ENCODE data around the gene TCL1B. TPM values are rescaled to one million over a fixed set of nuclear protein-coding genes. Genes with fewer than 3 reads are reported as not detected.

TCL1B gene
- total RNA-seq, 1 experiment from 2014 or later = 3.6 TPM

GRCh38 chr14:95696741-95697140 lies 10.5 kb downstream of the TCL1B start:
- H4K20me1 ChIP-seq (ENCODE audit: control insufficient read depth, insufficient read depth, insufficient read length) = peaks cover 2% of the 10 kb centered on the region
- no peak overlapping the region for H2BK12ac ChIP-seq (ENCODE audit: insufficient read length, low read depth, low read length)

More at GRCh38 chr14:95696741-95697140, 10.5 kb downstream of the TCL1B start:
- Mint-ChIP-seq H3K36me3 (ENCODE audit: insufficient read depth in 1 of 3, low read depth in 3 of 3) (0 out of 7 replicates have a peak, but pooled peaks cover 0 to 3% (median 0%) of the 10 kb centered on the region in 3 experiments), H3K27me3 (ENCODE audit: low read depth) (peaks cover 98% of the 10 kb centered on the region), H3K4me1 (peaks cover 36% of the 10 kb centered on the region in 2 experiments), H3K9me3 (no peaks in the 10 kb centered on the region; a peak in 2 of 5 replicates), H3K27ac (no peak overlapping the region), H3K4me3 (no peak overlapping the region)
- Histone ChIP-seq H3K56ac (ENCODE audit: insufficient read length, low read depth, low read length) (no peak overlapping the region), H2BK120ac (ENCODE audit: low read depth, low read length, poor library complexity, severe bottlenecking) (no peak overlapping the region), H2BK5ac (ENCODE audit: insufficient read length, low read length) (no peak overlapping the region), H3K4ac (ENCODE audit: low read depth, low read length) (no peak overlapping the region), H4K5ac (ENCODE audit: insufficient read length, low read depth, low read length) (no peak overlapping the region), H3K23me2 (ENCODE audit: insufficient read length, low read depth, low read length, poor library complexity, severe bottlenecking) (no peaks in the 10 kb centered on the region), H3K4me2 (ENCODE audit: insufficient read depth, insufficient read length, low read length) (no peak overlapping the region), H2AFZ (ENCODE audit: low read length) (no peak overlapping the region), H4K91ac (ENCODE audit: insufficient read length, low read depth, low read length) (no peak overlapping the region), H3K27ac (ENCODE audit: insufficient read length, low read depth, low read length) (no peak overlapping the region), H2AK5ac (ENCODE audit: insufficient read length, low read length) (no peak overlapping the region), H2BK20ac (ENCODE audit: low read depth, low read length, poor library complexity, severe bottlenecking) (no peak overlapping the region), H3K14ac (ENCODE audit: insufficient read depth, low read length) (no peak overlapping the region), H3K79me1 (ENCODE audit: insufficient read depth, low read depth, low read length, poor library complexity, severe bottlenecking) (no peaks in the 10 kb centered on the region), H3K27me3 (ENCODE audit: insufficient read depth, low read length) (peaks cover 27% of the 10 kb centered on the region; the same call in 1 of the 2 replicates), H3K4me1 (ENCODE audit: insufficient read depth, low read length) (no peaks in the 10 kb centered on the region; the same call in 1 of the 2 replicates), H3K18ac (ENCODE audit: insufficient read length, low read depth, low read length) (no peak overlapping the region), H3K79me2 (ENCODE audit: insufficient read depth, low read length) (no peaks in the 10 kb centered on the region), H3K9ac (ENCODE audit: extremely low read depth, insufficient read length, low read length) (no peak overlapping the region), H3K23ac (ENCODE audit: insufficient read length, low read depth, low read length) (no peak overlapping the region), H3T11ph (ENCODE audit: low read length) (no peak overlapping the region), H2BK15ac (ENCODE audit: low read depth, low read length) (no peak overlapping the region), H4K8ac (replicated peaks; ENCODE audit: insufficient read length, low read depth, low read length) (no peak overlapping the region), H3K9me3 (ENCODE audit: control insufficient read depth, low read depth, low read length) (no peaks in the 10 kb centered on the region)
- no peak for TF ChIP-seq CTCF (conservative IDR thresholded peaks at IDR 0.05)
- WGBS (ENCODE audit: extremely low coverage, insufficient read length, low lambda C conversion rate) = no CpG with 5 or more reads among the region's 15 CpGs
- DNase-seq = no peak
